Measurements from ENCODE around the gene HNRNPA3. TPM values are rescaled to one million over a fixed set of nuclear protein-coding genes. Genes with fewer than 3 reads are reported as not detected.

The HNRNPA3 gene
- total and polyA plus RNA-seq, 9 donors: 44.4 to 491 (median 381) TPM

DNA sequence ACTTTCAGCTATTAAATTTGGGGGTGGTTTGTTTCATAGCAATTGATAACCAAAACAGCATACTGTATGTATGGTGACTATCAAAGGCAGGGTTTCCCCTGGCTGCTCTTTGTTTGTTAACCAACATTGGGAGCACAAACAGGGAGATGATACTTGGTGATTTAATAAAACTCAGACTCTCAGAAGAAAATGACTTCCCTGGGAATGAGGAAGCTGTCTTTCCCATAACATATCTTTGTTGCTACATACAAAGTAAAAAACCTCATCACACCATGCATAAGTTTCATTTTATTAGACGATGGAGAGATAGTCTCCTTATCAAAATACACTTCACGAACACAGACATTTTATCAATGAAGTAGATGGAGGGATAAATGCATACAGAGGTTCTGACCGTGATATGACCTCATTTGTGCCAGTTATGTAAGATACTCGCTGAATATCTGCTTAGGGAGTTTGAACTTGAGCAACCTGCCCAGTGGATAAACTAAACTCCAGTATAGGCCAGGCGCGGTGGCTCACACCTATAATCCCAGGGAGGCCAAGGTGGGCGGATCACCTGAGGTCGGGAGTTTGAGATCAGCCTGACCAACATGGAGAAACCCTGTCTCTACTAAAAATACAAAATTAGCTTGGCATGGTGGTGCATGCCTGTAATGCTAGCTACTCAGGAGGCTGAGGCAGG is 55.7 kb downstream of the HNRNPA3 start:
- H3K36me3 ChIP-seq (ENCODE audit: control insufficient read depth, insufficient read depth, low read length): no peaks in the 10 kb centered on the region
- peaks cover 5% of the 10 kb centered on the region for H3K4me1 ChIP-seq (ENCODE audit: control insufficient read depth, insufficient read depth, low read length)
- no peak for DNase-seq
- no CpG with 5 or more reads among the region's 8 CpGs for WGBS (ENCODE audit: insufficient coverage)
- no peaks in the 10 kb centered on the region for H3K9me3 ChIP-seq (replicated peaks; ENCODE audit: control insufficient read depth, low read depth, low read length)
- H3K4me3 ChIP-seq (ENCODE audit: low read length): no peak overlapping the region
- H3K27ac ChIP-seq (ENCODE audit: low read length): no peak overlapping the region
- no peaks in the 10 kb centered on the region for H3K27me3 ChIP-seq (ENCODE audit: control insufficient read depth, insufficient read depth, low read length)

DNA sequence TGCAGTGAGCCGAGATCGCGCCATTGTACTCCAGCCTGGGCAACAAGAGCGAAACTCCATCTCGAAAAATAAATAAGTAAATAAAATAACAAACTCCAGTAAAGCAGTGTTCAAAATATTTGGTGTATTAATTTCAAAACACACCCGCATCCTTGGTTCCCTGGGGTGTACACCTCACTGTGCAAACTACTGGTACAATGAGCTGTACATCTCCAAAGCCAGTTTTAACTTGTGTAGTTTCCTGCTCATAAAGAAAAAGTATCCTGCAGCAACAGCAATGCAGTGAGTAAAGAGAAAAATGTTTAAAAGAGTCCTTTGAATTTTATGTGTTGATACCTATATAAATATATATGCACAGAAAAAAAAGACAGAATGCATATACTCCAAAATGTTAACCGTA is 56.3 kb downstream of the HNRNPA3 start:
- no peak overlapping the region for H3K27ac ChIP-seq (ENCODE audit: low read length)
- DNase-seq: no peak
- peaks cover 5% of the 10 kb centered on the region for H3K4me1 ChIP-seq (ENCODE audit: control insufficient read depth, insufficient read depth, low read length)
- WGBS (ENCODE audit: insufficient coverage): no CpG with 5 or more reads among the region's 7 CpGs
- no peak overlapping the region for H3K4me3 ChIP-seq (ENCODE audit: low read length)
- no peaks in the 10 kb centered on the region for H3K9me3 ChIP-seq (replicated peaks; ENCODE audit: control insufficient read depth, low read depth, low read length)
- H3K27me3 ChIP-seq (ENCODE audit: control insufficient read depth, insufficient read depth, low read length): no peaks in the 10 kb centered on the region
- no peaks in the 10 kb centered on the region for H3K36me3 ChIP-seq (ENCODE audit: control insufficient read depth, insufficient read depth, low read length)

DNA sequence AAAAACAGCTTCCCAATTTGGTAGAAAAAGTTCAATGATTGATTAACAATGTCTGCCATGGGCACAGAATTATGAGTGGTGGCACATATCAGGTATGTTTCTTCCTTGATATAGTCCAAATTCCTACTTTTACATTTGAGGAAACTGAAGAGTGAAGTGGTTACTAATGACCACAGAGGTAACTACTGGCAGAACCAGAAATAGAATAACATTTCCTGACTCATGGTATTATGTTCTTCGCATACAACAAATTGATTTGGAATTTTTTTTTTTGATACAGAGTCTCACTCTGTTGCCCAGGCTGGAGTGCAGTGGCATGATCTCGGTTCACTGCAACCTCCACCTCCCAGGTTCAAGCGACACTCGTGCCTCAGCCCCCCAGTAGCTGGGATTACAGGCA is 57.9 kb downstream of the HNRNPA3 start:
- H3K4me3 ChIP-seq (ENCODE audit: low read length): no peak overlapping the region
- 100% methylated on average over 1 of the region's 4 CpGs for WGBS (ENCODE audit: insufficient coverage)
- no peak for DNase-seq
- H3K27me3 ChIP-seq (ENCODE audit: control insufficient read depth, insufficient read depth, low read length): no peaks in the 10 kb centered on the region
- no peaks in the 10 kb centered on the region for H3K36me3 ChIP-seq (ENCODE audit: control insufficient read depth, insufficient read depth, low read length)
- H3K9me3 ChIP-seq (replicated peaks; ENCODE audit: control insufficient read depth, low read depth, low read length): no peaks in the 10 kb centered on the region
- H3K27ac ChIP-seq (ENCODE audit: low read length): no peak overlapping the region
- H3K4me1 ChIP-seq (ENCODE audit: control insufficient read depth, insufficient read depth, low read length): peaks cover 5% of the 10 kb centered on the region

DNA sequence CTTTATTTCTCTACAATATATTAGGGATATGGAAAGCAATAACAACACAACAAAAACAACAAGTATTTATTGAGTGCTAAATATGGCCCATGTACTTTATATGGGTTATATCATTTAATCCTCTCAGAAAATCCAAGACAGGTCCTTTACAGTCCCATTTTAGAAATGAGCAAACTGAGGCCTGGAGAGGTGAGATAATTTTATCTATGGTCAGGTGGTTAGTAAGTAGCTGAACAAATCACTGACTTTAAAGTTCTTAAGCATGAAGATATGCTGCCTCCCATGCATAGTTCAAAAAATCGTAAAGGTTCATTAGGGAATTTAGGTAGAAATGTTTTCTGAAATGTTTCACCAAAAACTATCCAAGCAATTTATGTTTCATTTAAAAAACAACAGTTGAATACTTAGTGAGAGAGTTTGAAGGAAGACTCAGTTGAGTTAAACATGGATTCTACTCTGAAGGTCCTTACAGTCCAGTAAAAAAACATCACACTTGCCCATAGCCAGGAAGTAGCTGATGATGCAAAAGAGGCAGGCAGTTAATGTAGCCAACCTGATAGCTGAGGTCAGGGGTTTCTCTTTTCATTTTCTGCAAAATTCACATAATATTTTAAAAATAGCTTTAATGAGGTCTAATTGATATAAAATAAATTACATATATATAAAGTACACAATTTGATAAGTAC is 59.5 kb downstream of the HNRNPA3 start:
- DNase-seq: no peak
- WGBS (ENCODE audit: insufficient coverage): no CpG with 5 or more reads among the region's 1 CpG
- H3K4me3 ChIP-seq (ENCODE audit: low read length): no peak overlapping the region
- H3K9me3 ChIP-seq (replicated peaks; ENCODE audit: control insufficient read depth, low read depth, low read length): no peaks in the 10 kb centered on the region
- H3K27me3 ChIP-seq (ENCODE audit: control insufficient read depth, insufficient read depth, low read length): no peaks in the 10 kb centered on the region
- H3K4me1 ChIP-seq (ENCODE audit: control insufficient read depth, insufficient read depth, low read length): no peaks in the 10 kb centered on the region
- H3K27ac ChIP-seq (ENCODE audit: low read length): no peak overlapping the region
- H3K36me3 ChIP-seq (ENCODE audit: control insufficient read depth, insufficient read depth, low read length): no peaks in the 10 kb centered on the region

DNA sequence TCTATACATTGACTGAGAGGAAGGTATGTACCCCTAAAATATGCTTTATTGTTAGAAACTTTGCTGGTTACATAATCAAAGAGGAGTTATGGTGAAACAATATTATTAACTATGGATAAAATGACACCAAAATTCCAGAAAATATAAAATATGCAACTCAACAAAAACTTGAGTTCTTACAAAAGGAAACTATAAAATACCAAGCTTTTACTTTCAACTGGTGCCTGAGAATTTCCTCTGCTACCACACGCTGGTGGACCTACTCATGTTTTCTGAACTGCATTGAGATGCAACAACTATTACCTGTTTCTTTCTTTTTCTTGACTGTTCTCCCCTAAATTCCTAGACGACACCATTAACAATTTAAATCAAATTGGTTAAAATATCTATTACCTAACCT is 60.2 kb downstream of the HNRNPA3 start:
- H3K27me3 ChIP-seq (ENCODE audit: control insufficient read depth, insufficient read depth, low read length): no peaks in the 10 kb centered on the region
- H3K27ac ChIP-seq (ENCODE audit: low read length): no peak overlapping the region
- H3K9me3 ChIP-seq (replicated peaks; ENCODE audit: control insufficient read depth, low read depth, low read length): no peaks in the 10 kb centered on the region
- DNase-seq: no peak
- no peaks in the 10 kb centered on the region for H3K4me1 ChIP-seq (ENCODE audit: control insufficient read depth, insufficient read depth, low read length)
- H3K36me3 ChIP-seq (ENCODE audit: control insufficient read depth, insufficient read depth, low read length): no peaks in the 10 kb centered on the region
- no peak overlapping the region for H3K4me3 ChIP-seq (ENCODE audit: low read length)
- 57% methylated on average over 1 of the region's 2 CpGs for WGBS (ENCODE audit: insufficient coverage)

DNA sequence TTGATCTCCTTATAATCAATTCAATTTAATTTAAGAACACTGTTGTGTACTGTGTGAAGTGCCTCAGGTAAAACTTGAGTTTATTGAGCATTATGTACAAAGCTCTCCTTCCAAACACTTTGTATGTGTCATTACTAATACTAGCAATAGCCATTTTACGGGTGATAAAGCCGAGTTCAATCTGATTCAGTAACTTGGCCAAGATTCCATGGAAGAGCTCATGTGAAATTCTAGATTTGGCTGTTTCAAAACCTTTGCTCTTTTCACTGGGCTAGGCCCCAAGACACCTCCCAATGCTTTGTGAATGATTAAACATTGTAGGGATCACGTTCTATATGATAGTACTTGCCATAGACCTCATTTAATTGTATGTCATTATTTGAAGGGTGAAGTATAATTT is 60.8 kb downstream of the HNRNPA3 start:
- H3K9me3 ChIP-seq (replicated peaks; ENCODE audit: control insufficient read depth, low read depth, low read length): no peaks in the 10 kb centered on the region
- no peak overlapping the region for H3K27ac ChIP-seq (ENCODE audit: low read length)
- H3K27me3 ChIP-seq (ENCODE audit: control insufficient read depth, insufficient read depth, low read length): no peaks in the 10 kb centered on the region
- no peak overlapping the region for H3K4me3 ChIP-seq (ENCODE audit: low read length)
- no CpG with 5 or more reads among the region's 3 CpGs for WGBS (ENCODE audit: insufficient coverage)
- no peaks in the 10 kb centered on the region for H3K4me1 ChIP-seq (ENCODE audit: control insufficient read depth, insufficient read depth, low read length)
- DNase-seq: peak; percentile 54
- H3K36me3 ChIP-seq (ENCODE audit: control insufficient read depth, insufficient read depth, low read length): no peaks in the 10 kb centered on the region

Other genes starting within 250 kb of the HNRNPA3 start
- 39.9 TPM for gene NFE2L2, start 51.9 kb downstream of the HNRNPA3 start, total RNA-seq
- gene NFE2L2, start 51.9 kb downstream of the HNRNPA3 start, polyA plus RNA-seq (ENCODE audit: insufficient read depth in 1 of 8, insufficient read length in 8 of 8, low replicate concordance in 1 of 8): 10 to 100 TPM; 49.8 to 65.8 (median 53.0) TPM
- 21.9 TPM for gene AGPS, start 180.0 kb downstream of the HNRNPA3 start, total RNA-seq
- gene AGPS, start 180.0 kb downstream of the HNRNPA3 start, polyA plus RNA-seq (ENCODE audit: insufficient read depth in 1 of 8, insufficient read length in 8 of 8, low replicate concordance in 1 of 8): 10 to 100 TPM; 18.7 to 32.0 (median 27.3) TPM

Measured in muscle of leg (tissue), 11 donors.